CD4-positive, alpha-beta T cell (primary cell): ENCODE results near the gene ZBTB7C. TPM values are rescaled to one million over a fixed set of nuclear protein-coding genes. Genes with fewer than 3 reads are reported as not detected.

Experiments
- ATAC-seq: fragments of 200-7000 bp; cut with Tn5 transposase; one replicate; pipeline ENCODE4 v1.10.0; 2022; ENCODE audit warnings: mild to moderate bottlenecking; ENCODE audit not compliant: poor library complexity
- CTCF ChIA-PET: fragments of 350-600 bp; sonication (Branson Sonifier 250); formaldehyde crosslinking; loops from one replicate; lab custom pipeline; 2021; ENCODE audit warnings: antibody characterized with exemption, inconsistent platforms; lab: Charles Lee
- POLR2A ChIA-PET: fragments of 350-600 bp; sonication (Branson Sonifier 250); formaldehyde crosslinking; loops from one replicate; lab custom pipeline; 2021; ENCODE audit warnings: antibody characterized with exemption, inconsistent platforms; lab: Charles Lee
- DNase-seq, 14 experiments: peaks; one replicate each; pipeline ENCODE4 v3.0.0-alpha.2; 2013 to 2020; ENCODE audit warnings: mixed read lengths in 2 of 14
- H3K27ac ChIP-seq, 2 donors: one replicate each; pipeline versions ENCODE4 v1.5.1 to v1.7.0; 2013; ENCODE audit warnings: low read length in 2 of 2, low read depth in 1 of 2, mild to moderate bottlenecking in 1 of 2
- H3K27me3 ChIP-seq, 2 experiments: 1 replicate in 1 of 2; 2 replicates in 1 of 2; pipeline versions ENCODE4 v1.6.1 to v1.7.0; 2013; ENCODE audit warnings: low read length in 2 of 2, control low read depth in 1 of 2, mild to moderate bottlenecking in 1 of 2, moderate library complexity in 1 of 2; ENCODE audit not compliant: insufficient read depth in 2 of 2, control insufficient read depth in 1 of 2
- H3K36me3 ChIP-seq: one replicate; pipeline ENCODE4 v1.6.1; 2013; ENCODE audit warnings: low read length, control low read depth; ENCODE audit not compliant: insufficient read depth
- H3K4me1 ChIP-seq: one replicate; pipeline ENCODE4 v1.6.1; 2013; ENCODE audit warnings: low read length, control low read depth; ENCODE audit not compliant: insufficient read depth
- H3K4me3 ChIP-seq: one replicate; pipeline ENCODE4 v1.5.1; 2013; ENCODE audit warnings: mild to moderate bottlenecking, low read length, moderate library complexity
- H3K9me3 ChIP-seq, 2 experiments: 1 replicate in 1 of 2; 2 replicates in 1 of 2; pipeline versions ENCODE4 v1.6.1 to v1.7.0; 2013; ENCODE audit warnings: low read length in 2 of 2, mild to moderate bottlenecking in 2 of 2, control low read depth in 1 of 2, moderate library complexity in 1 of 2; ENCODE audit not compliant: control insufficient read depth in 1 of 2, insufficient read depth in 1 of 2
- H3K27ac Mint-ChIP-seq: one replicate; pipeline ENCODE4 v1.8.0; 2020; ENCODE audit warnings: mixed read lengths
- H3K27me3 Mint-ChIP-seq: one replicate; pipeline ENCODE4 v1.8.0; 2021; ENCODE audit warnings: mixed read lengths
- H3K36me3 Mint-ChIP-seq: one replicate; pipeline ENCODE4 v1.8.0; 2021; ENCODE audit warnings: low read depth, mixed read lengths
- H3K4me1 Mint-ChIP-seq: one replicate; pipeline ENCODE4 v1.8.0; 2021; ENCODE audit warnings: low read depth, mixed read lengths
- H3K4me3 Mint-ChIP-seq: one replicate; pipeline ENCODE4 v1.8.0; 2020; ENCODE audit warnings: mild to moderate bottlenecking, mixed read lengths
- H3K9me3 Mint-ChIP-seq: one replicate; pipeline ENCODE4 v1.8.0; 2020; ENCODE audit warnings: mixed read lengths
- intact Hi-C, 2 experiments: fragments of 100-400 bp; cut with DNase I in 1 of 2; cut with micrococcal nuclease in 1 of 2; formaldehyde crosslinking; loops; one replicate each; pipeline versions ENCODE4 v1.15.1 to v1.9.0; 2023 to 2025; cut with DNase I, micrococcal nuclease
- total RNA-seq, 174 experiments: library from RNA in 2 of 174; stranded (reverse) in 2 of 174; gene quantifications; one replicate each; pipeline ENCODE4 v1.2.3 and lab custom pipeline; 2021 to 2026
- TF ChIP-seq, protein P1 (sequence below): fragments of 200-600 bp; IDR thresholded peaks from one replicate; pipeline ENCODE4 v1.8.0; 2022; ENCODE audit warnings: antibody characterized with exemption, mild to moderate bottlenecking

Gene ZBTB7C
- total RNA-seq, 2 experiments from 2014 or later: not detected

DNA sequence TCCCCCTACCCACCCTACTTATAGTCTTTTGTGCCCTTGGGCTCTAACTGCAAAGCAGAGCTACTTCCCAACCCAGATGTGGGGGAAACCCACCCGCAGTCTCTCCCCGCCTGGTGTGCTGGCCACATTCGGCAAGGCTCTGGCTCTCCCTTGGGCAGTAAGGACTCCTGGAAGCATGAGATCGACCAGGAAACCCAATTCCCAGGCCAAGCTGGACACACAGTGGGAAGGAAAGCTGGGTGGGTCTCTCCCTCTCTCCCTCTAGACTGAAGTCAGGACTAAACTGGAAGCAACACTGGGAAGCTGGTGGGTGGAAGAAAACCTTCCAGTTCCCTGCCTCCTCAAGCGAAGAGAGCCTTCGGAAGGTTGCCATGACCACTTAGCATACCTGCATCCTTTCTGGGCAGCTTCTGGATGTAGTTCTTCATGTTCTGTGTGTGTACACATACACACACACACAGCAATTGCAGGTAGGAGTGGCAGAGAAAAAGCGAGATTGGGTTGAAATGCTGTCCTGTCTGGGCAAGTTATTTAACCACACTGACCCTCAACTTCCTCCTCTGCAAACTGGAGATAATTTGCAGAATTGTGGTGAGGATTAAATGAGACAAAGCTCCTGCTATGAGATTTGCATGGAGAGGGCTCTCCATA, 33.9 kb downstream of the ZBTB7C start:
- CTCF ChIA-PET: no interaction called here

DNA sequence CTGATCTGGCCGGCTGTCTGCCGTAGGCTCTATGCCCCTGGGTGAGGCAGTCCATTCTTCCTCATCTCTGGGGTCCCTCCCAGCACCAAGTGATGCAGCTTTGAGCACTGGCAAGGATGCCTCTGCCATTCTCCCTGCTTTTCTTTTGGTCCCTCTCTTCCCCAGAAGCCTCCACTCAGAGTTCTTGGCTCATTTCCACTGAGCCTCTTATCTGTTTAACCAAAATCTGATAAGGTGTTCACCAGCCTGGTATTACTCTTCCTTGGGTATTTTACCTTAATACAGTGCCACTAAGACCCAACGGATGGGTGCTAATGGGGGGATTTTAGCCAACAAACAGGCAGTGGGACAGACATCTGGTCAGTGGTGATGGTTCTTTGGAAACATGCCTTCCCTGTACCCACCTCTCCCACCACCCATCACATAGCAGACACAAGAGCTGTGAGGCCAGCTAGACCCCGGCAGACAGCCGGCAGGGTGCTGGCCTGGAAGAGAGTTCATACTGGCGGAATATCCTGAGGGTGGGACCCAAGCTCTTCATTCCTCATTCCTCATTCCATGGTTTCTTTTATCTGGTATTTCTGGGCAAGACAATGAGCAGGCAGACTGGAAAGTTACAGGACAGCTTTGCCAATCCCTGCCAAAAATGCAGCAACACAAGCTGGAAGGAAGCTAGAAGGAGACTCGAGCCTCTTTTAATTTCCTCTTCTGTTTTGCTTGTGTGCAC, 34.6 kb downstream of the ZBTB7C start:
- H3K4me1 ChIP-seq: no peaks in the 10 kb centered on the region
- no peaks in the 10 kb centered on the region for H3K36me3 ChIP-seq
- H3K27ac ChIP-seq: no peak overlapping the region
- intact Hi-C loops: no loop called here
- TF ChIP-seq, protein P1, sequence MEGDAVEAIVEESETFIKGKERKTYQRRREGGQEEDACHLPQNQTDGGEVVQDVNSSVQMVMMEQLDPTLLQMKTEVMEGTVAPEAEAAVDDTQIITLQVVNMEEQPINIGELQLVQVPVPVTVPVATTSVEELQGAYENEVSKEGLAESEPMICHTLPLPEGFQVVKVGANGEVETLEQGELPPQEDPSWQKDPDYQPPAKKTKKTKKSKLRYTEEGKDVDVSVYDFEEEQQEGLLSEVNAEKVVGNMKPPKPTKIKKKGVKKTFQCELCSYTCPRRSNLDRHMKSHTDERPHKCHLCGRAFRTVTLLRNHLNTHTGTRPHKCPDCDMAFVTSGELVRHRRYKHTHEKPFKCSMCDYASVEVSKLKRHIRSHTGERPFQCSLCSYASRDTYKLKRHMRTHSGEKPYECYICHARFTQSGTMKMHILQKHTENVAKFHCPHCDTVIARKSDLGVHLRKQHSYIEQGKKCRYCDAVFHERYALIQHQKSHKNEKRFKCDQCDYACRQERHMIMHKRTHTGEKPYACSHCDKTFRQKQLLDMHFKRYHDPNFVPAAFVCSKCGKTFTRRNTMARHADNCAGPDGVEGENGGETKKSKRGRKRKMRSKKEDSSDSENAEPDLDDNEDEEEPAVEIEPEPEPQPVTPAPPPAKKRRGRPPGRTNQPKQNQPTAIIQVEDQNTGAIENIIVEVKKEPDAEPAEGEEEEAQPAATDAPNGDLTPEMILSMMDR: no peak
- ChIA-PET POLR2A (no interaction called here), CTCF (no interaction called here)
- H3K36me3 Mint-ChIP-seq: no peaks in the 10 kb centered on the region
- DNase-seq (no peak), ATAC-seq (no peak)
- H3K9me3 Mint-ChIP-seq: no peaks in the 10 kb centered on the region
- no peak overlapping the region for H3K4me3 ChIP-seq
- peaks cover 0 to 5% of the 10 kb centered on the region in 2 experiments for H3K9me3 ChIP-seq
- no peaks in the 10 kb centered on the region for H3K4me1 Mint-ChIP-seq
- peaks cover 3 to 16% of the 10 kb centered on the region in 2 experiments for H3K27me3 ChIP-seq
- H3K27me3 Mint-ChIP-seq: peaks cover 31% of the 10 kb centered on the region
- no peak overlapping the region for H3K4me3 Mint-ChIP-seq
- H3K27ac Mint-ChIP-seq: no peak overlapping the region

More for the DNA sequence above, 33.9 kb downstream of the ZBTB7C start:
- POLR2A ChIA-PET: no interaction called here
- Mint-ChIP-seq H3K27ac (no peak overlapping the region), H3K36me3 (no peaks in the 10 kb centered on the region), H3K27me3 (peaks cover 34% of the 10 kb centered on the region), H3K4me3 (no peak overlapping the region), H3K9me3 (no peaks in the 10 kb centered on the region), H3K4me1 (no peaks in the 10 kb centered on the region)
- ATAC-seq (no peak), DNase-seq (no peak)
- intact Hi-C loops: no loop called here
- Histone ChIP-seq H3K27ac (no peak overlapping the region), H3K9me3 (peaks cover 0 to 5% of the 10 kb centered on the region in 2 experiments), H3K27me3 (peaks cover 3 to 16% of the 10 kb centered on the region in 2 experiments), H3K36me3 (no peaks in the 10 kb centered on the region), H3K4me3 (no peak overlapping the region), H3K4me1 (no peaks in the 10 kb centered on the region)
- TF ChIP-seq, protein P1: no peak

DNA sequence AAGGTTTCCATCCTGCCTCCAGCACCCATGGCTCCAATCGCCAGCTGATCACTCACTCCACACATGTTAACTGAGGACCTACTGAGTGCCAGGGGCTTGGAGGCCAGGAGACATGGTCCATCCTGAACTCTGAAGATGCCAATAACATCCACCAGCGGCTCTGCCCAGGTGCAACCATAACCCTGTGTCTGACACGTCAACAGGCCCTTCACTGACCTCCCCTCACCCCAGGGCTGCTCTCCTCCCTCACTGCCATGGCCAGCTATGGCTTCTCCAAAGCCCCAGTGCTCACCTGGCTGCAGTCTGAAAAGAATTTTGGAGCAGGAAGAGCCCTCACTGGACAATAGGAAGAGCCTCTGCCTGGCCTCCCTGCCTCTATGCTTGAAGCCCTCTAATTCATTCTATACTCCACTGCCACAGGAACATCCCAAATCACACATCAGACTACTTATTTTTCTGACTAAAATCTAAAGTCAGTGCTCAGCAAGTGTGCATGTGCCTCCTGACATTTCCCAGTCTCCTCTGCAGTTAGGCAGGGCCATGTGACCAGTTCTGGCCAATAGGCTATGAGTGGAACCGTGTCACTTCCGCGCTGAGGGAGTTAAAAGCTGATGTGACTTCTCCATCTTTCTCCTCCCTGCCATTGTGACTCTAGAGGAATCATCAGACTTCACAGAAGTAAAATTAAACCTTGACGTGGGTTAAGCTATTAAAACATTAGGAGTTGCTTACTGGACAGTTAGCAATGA, 37.2 kb downstream of the ZBTB7C start:
- Mint-ChIP-seq H3K27me3 (peaks cover 19% of the 10 kb centered on the region), H3K4me3 (no peak overlapping the region), H3K27ac (no peak overlapping the region), H3K4me1 (no peaks in the 10 kb centered on the region), H3K9me3 (no peaks in the 10 kb centered on the region), H3K36me3 (no peaks in the 10 kb centered on the region)
- H3K27me3 ChIP-seq: peaks cover 3 to 15% of the 10 kb centered on the region in 2 experiments
- H3K36me3 ChIP-seq: no peaks in the 10 kb centered on the region
- TF ChIP-seq, protein P1: no peak
- H3K4me1 ChIP-seq: no peaks in the 10 kb centered on the region
- intact Hi-C loops: no loop called here
- no peak overlapping the region for H3K27ac ChIP-seq
- ATAC-seq (no peak), DNase-seq (no peak)
- no peak overlapping the region for H3K4me3 ChIP-seq
- peaks cover 0 to 5% of the 10 kb centered on the region in 2 experiments for H3K9me3 ChIP-seq
- ChIA-PET POLR2A (no interaction called here), CTCF (no interaction called here)
